HG02885 (cell line): ENCODE measurements around the gene TAS2R5.
A peak's percentile ranks its signal among the peaks of the same experiment; 100 is the strongest.
"Not testable (repeated sequence)": the region's sequence is repeated elsewhere in the genome, so short reads cannot be mapped to it uniquely, and the experiment has no call there.

Source experiments
- ATAC-seq: cut with Tn5 transposase; IDR thresholded peaks from one replicate; pipeline ENCODE4 v1.9.1; 2021; ENCODE audit warnings: mild to moderate bottlenecking; ENCODE audit not compliant: unreplicated experiment, poor library complexity

TAS2R5 gene

DNA sequence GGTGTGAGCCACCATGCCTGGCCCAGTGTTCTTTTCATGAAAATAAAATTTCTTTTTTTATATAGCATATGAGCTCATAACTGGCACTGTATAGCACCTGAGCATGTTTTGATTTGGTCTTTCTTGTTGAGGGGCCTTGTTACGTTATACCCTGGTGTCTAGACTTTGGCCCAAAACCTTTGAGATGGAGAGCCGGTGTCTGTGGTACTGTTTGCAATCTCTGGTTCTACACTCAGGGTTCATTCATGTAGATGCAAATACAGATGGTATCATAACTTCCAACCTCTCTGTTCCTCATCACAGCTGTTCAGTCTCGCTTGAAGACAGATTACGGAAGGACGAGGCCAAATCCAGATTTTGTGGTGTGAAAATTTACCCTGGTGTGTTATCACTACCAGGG is at the start of gene TAS2R5:
Gene TAS2R5, plus strand, starts transcription at position 301 of the 400 bp plus-strand sequence. CDS start 145 bp downstream, outside the sequence.
- ATAC-seq = no peak

DNA sequence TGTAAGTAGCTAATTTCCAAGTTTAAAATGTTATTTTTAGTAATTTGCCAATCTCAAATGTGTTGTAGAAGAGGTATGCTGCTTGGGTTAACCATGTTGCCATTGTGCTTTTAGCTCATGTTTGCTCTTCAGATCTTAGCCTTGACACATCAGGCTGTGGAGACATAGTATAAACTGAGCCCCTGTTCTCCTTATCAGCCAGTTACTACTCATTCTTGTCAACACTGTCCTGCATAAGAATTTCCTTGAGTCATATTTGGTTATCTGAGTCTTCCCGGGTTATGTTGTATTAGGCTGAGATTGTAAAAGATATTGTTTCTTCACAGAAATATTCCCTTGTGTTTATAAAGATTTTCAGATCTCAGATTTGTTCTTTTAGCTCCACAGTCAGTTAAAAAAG is 47.8 kb upstream of the TAS2R5 start:
- no peak for ATAC-seq

DNA sequence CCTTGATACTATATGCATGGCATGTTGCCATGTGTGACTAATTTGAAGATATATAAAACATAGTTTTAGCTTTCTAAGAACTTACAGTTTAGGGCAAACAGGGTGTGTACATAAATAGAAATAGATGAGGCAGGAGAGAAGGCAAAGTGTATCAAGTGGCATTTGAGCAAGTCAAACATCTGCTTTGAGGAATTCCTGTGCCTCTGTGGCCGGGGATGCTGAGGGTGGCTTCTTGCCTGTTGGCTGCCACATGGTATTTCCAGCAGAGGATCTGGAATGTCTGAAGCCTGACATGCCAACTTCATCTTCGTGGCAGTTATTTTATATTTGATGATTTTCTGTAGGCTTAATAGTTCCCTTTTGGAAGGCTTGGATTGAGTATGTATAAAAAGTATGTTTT is 45.9 kb upstream of the TAS2R5 start:
- no peak for ATAC-seq

- ATAC-seq = no peak
Observed at GRCh38 chr7:141748396-141748795, 41.6 kb upstream of the TAS2R5 start.

GRCh38 chr7:141751904-141752303 is 38.1 kb upstream of the TAS2R5 start:
- ATAC-seq = not testable (repeated sequence)

GRCh38 chr7:141752634-141753033 is 37.4 kb upstream of the TAS2R5 start:
- ATAC-seq = no peak

DNA sequence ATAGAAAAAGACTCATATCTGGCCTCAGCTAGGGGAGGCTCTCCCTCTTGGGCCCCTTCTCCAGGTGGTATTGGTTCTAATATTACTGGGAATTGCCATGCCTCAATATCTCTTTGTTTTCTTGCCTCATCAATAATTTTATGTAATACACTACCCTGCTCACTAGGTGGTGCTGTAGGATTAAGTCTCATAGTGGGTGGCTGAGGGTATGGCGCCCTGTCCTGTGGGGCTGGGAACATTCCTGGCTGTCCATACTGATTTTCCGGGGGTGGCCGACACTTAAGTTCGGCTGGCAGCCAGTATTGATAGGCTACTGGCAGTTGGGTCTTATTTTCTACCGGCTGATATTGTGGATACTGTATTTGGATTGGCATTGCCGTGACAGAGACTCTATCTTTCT is 35.1 kb upstream of the TAS2R5 start:
- no peak for ATAC-seq

DNA sequence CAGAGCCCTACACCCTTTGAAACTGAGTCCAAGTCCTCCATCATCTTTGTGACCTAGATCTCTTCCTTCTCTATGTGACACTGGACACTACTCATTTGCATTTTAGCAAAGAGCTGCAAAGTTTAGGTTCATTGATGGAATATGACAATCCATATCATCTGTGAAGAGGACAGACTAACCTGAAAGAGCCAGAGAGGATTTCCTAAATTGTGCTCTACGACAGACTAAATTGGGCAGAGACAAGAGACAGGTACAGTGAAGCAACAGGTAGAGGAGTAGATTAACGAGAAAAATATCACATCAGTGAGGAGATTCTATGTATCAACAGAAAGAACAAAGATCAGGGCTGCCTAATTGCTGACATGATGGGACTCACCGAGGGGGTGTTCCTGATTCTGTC is 26.2 kb upstream of the TAS2R5 start, which contains the start of gene TAS2R3:
Gene TAS2R3, plus strand, starts transcription at position 301 of the 400 bp plus-strand sequence. Its CDS starts 62 bp downstream, at position 363.
- no peak for ATAC-seq

DNA sequence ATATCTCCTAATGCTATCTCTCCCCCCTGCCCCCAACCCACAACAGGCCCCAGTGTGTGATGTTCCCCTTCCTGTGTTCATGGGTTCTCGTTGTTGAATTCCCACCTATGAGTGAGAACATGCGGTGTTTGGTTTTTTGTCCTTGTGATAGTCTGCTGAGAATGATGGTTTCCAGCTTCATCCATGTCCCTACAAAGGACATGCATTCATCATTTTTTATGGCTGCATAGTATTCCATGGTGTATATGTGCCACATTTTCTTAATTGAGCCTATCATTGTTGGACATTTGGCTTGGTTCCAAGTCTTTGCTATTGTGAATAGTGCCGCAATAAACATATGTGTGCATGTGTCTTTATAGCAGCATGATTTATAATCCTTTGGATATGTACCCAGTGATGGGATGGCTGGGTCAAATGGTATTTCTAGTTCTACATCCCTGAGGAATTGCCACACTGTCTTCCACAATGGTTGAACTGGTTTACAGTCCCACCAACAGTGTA is 19.9 kb upstream of the TAS2R5 start:
- ATAC-seq = not testable (repeated sequence)

DNA sequence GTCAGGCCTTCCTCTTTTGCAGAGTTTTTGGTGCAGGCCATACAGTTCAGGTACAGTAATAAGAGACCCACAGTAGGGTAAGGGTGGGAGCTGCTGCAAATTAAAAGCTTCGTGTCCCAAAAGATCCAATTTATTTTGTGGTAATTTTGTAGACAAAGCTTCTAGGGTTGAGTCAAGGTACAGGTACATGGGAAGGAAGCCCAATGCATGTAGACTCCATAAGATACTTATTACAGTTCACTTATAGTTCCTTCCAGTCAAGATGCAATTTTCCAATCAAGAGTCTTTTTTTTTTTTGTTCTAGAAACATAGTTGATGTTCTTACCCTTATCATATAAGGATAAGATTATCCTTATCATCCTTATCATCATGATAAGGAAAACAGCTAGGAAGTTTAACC is 13.6 kb upstream of the TAS2R5 start, which contains the start of gene TAS2R4:
Gene TAS2R4, plus strand, starts transcription at position 301 of the 400 bp plus-strand sequence. CDS start 1,815 bp downstream, outside the sequence.
- ATAC-seq = no peak

- ATAC-seq = peak; percentile 87
Observed at GRCh38 chr7:141785706-141786552, 4.1 kb upstream of the TAS2R5 start.

GRCh38 chr7:141788296-141788695 is 1.7 kb upstream of the TAS2R5 start:
- no peak for ATAC-seq

DNA sequence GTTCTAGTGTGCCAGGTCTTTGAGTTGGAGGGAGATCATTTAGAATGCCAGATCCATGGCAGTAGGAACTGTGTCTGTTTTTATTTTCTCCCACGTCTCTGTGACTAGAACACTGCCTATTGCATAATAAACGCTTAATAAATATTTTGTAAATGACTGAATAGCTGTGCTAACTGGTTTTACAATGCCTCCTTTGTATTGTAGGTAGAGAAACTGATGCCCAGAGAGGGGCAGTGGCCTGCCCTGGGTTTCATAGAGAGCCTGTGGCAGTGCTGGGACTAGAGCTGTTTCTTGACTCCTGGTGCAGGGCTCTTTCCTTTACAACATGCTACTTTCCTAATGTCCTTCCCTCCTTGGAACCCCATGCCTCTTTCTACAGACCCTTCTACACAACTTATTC is 2.5 kb downstream of the TAS2R5 start:
- no peak for ATAC-seq

- ATAC-seq = no peak
Observed at GRCh38 chr7:141820067-141820466, 30.1 kb downstream of the TAS2R5 start.

GRCh38 chr7:141822432-141822831 is 32.4 kb downstream of the TAS2R5 start:
- ATAC-seq = not testable (repeated sequence)

GRCh38 chr7:141837683-141838082 is 47.7 kb downstream of the TAS2R5 start:
- no peak for ATAC-seq

GRCh38 chr7:141838581-141838980 is 48.6 kb downstream of the TAS2R5 start:
- no peak for ATAC-seq

- ATAC-seq = no peak
Observed at GRCh38 chr7:141839256-141839655, 49.2 kb downstream of the TAS2R5 start.

GRCh38 chr7:141840708-141841107 is 50.7 kb downstream of the TAS2R5 start:
- no peak for ATAC-seq
